H1 (cell line): Measurements from ENCODE around the gene PRKAR2A. TPM values are rescaled to one million over a fixed set of nuclear protein-coding genes. Genes with fewer than 3 reads are reported as not detected.
A peak's percentile ranks its signal among the peaks of the same experiment; 100 is the strongest.

Experiments
- CTCF ChIA-PET: fragments of 300-600 bp; sonication (Branson Sonifier 250); formaldehyde crosslinking; loops from one replicate; lab custom pipeline; 2021; ENCODE audit not compliant: partially characterized antibody; lab: Charles Lee
- POLR2A ChIA-PET: fragments of 300-600 bp; sonication (Branson Sonifier 250); formaldehyde crosslinking; loops from one replicate; lab custom pipeline; 2021; ENCODE audit warnings: inconsistent platforms; ENCODE audit not compliant: partially characterized antibody; lab: Charles Lee
- DNase-seq, 2 experiments: peaks; one replicate each; pipeline versions ENCODE4 v3.0.0 to v3.0.0-alpha.2; 2010 to 2022; ENCODE audit warnings: low spot score in 2 of 2, low read depth in 1 of 2, mixed read lengths in 1 of 2
- FAIRE-seq: peaks from 2 replicates; lab custom pipeline; 2011; peaks lifted over from hg19 to GRCh38; lab: Jason Lieb, UNC
- H2AFZ ChIP-seq: 2 replicates; pipeline ENCODE4 v1.8.1; 2012; ENCODE audit warnings: low read length, inconsistent platforms
- H2AK5ac ChIP-seq: 2 replicates; pipeline ENCODE4 v1.6.1; 2013; ENCODE audit warnings: low read depth, low read length
- H2BK120ac ChIP-seq: replicated peaks from 2 replicates; pipeline ENCODE3; 2013; ENCODE audit warnings: low read depth, low read length, inconsistent platforms
- H2BK12ac ChIP-seq: 2 replicates; pipeline ENCODE4 v1.6.1; 2013; ENCODE audit warnings: low read depth, low read length
- H2BK15ac ChIP-seq: 2 replicates; pipeline ENCODE4 v1.6.1; 2013; ENCODE audit warnings: low read length
- H2BK20ac ChIP-seq: 2 replicates; pipeline ENCODE4 v1.6.1; 2013; ENCODE audit warnings: low read length
- H2BK5ac ChIP-seq: 2 replicates; pipeline ENCODE4 v1.6.1; 2013; ENCODE audit warnings: low read depth, low read length
- H3K14ac ChIP-seq: 2 replicates; pipeline ENCODE4 v1.6.1; 2013; ENCODE audit warnings: inconsistent platforms; ENCODE audit not compliant: insufficient read length
- H3K18ac ChIP-seq: 2 replicates; pipeline ENCODE4 v1.6.1; 2013; ENCODE audit warnings: low read length; ENCODE audit errors: extremely low read depth
- H3K23ac ChIP-seq: 2 replicates; pipeline ENCODE4 v1.6.1; 2013; ENCODE audit warnings: inconsistent platforms; ENCODE audit not compliant: insufficient read length
- H3K23me2 ChIP-seq: 2 replicates; pipeline ENCODE4 v1.6.1; 2013; ENCODE audit warnings: low read depth, low read length
- H3K27ac ChIP-seq: 2 replicates; pipeline ENCODE4 v1.6.1; 2011; ENCODE audit warnings: low read depth, low read length, inconsistent platforms
- H3K27me3 ChIP-seq, 4 experiments: replicated peaks in 1 of 4; 1 replicate in 1 of 4; 2 replicates in 3 of 4; pipeline versions ENCODE4 v1.6.1 to v1.8.1; 2011 to 2013; ENCODE audit warnings: low read length in 3 of 4, mild to moderate bottlenecking in 3 of 4, inconsistent platforms in 2 of 4, mixed read lengths in 2 of 4, moderate library complexity in 1 of 4; ENCODE audit not compliant: control insufficient read depth in 3 of 4, insufficient read depth in 3 of 4; ENCODE audit errors: extremely low read depth in 1 of 4
- H3K36me3 ChIP-seq, 4 experiments: 2 replicates each; pipeline versions ENCODE4 v1.6.1 to v1.8.1; 2011 to 2013; ENCODE audit warnings: mild to moderate bottlenecking in 4 of 4, low read length in 3 of 4, moderate library complexity in 2 of 4, control low read depth in 1 of 4, inconsistent platforms in 1 of 4; ENCODE audit not compliant: insufficient read depth in 4 of 4, control insufficient read depth in 2 of 4
- H3K4ac ChIP-seq: replicated peaks from 2 replicates; pipeline ENCODE3; 2013; ENCODE audit warnings: low read length, low read depth, mixed read lengths, inconsistent platforms; ENCODE audit not compliant: insufficient read length
- H3K4me1 ChIP-seq, 4 experiments: replicated peaks in 1 of 4; 1 replicate in 1 of 4; 2 replicates in 3 of 4; pipeline versions ENCODE4 v1.6.1 to v1.8.1; 2011 to 2013; ENCODE audit warnings: low read length in 3 of 4, inconsistent platforms in 2 of 4, mixed read lengths in 1 of 4; ENCODE audit not compliant: insufficient read depth in 4 of 4, control insufficient read depth in 3 of 4
- H3K4me2 ChIP-seq, 2 experiments: 2 replicates each; pipeline versions ENCODE4 v1.6.1 to v1.8.1; 2011 to 2013; ENCODE audit warnings: low read depth in 2 of 2, low read length in 2 of 2, control low read depth in 1 of 2, inconsistent platforms in 1 of 2, mild to moderate bottlenecking in 1 of 2; ENCODE audit not compliant: insufficient read depth in 1 of 2
- H3K4me3 ChIP-seq, 4 experiments: fragments of 200-600, 300-600 bp in 1 of 4; sonication (generic), shearing (Covaris generic), sonication (Bioruptor Twin) in 1 of 4; 2 replicates each; pipeline versions ENCODE4 v1.5.1 to v1.8.1; 2011 to 2016; ENCODE audit warnings: low read length in 4 of 4, low read depth in 3 of 4, control low read depth in 2 of 4, inconsistent platforms in 2 of 4, mild to moderate bottlenecking in 2 of 4, mixed read lengths in 1 of 4, moderate library complexity in 1 of 4; ENCODE audit not compliant: insufficient read depth in 2 of 4; ENCODE audit errors: extremely low read depth in 1 of 4
- H3K56ac ChIP-seq: replicated peaks from 2 replicates; pipeline ENCODE3; 2013; ENCODE audit warnings: low read depth, mild to moderate bottlenecking, mixed read lengths, low read length, inconsistent platforms; ENCODE audit not compliant: insufficient read length
- H3K79me1 ChIP-seq: 2 replicates; pipeline ENCODE4 v1.6.1; 2013; ENCODE audit warnings: low read depth, low read length, control low read depth
- H3K79me2 ChIP-seq, 2 experiments: 2 replicates each; pipeline versions ENCODE4 v1.6.1 to v1.8.1; 2012 to 2013; ENCODE audit warnings: low read length in 2 of 2, mild to moderate bottlenecking in 2 of 2, inconsistent platforms in 1 of 2; ENCODE audit not compliant: insufficient read depth in 2 of 2, control insufficient read depth in 1 of 2
- H3K9ac ChIP-seq, 4 experiments: replicated peaks in 1 of 4; 1 replicate in 1 of 4; 2 replicates in 3 of 4; pipeline versions ENCODE4 v1.6.1 to v1.8.1; 2011 to 2013; ENCODE audit warnings: low read depth in 3 of 4, low read length in 3 of 4, control low read depth in 2 of 4, mild to moderate bottlenecking in 2 of 4, moderate library complexity in 2 of 4, inconsistent platforms in 1 of 4; ENCODE audit errors: extremely low read depth in 1 of 4
- H3K9me3 ChIP-seq, 2 experiments: 2 replicates each; pipeline versions ENCODE4 v1.6.1 to v1.8.1; 2012 to 2013; ENCODE audit warnings: mild to moderate bottlenecking in 2 of 2, moderate library complexity in 2 of 2, control low read depth in 1 of 2, inconsistent platforms in 1 of 2, low read depth in 1 of 2, low read length in 1 of 2, mixed read lengths in 1 of 2; ENCODE audit not compliant: insufficient read depth in 2 of 2
- H4K20me1 ChIP-seq, 2 experiments: replicated peaks in 1 of 2; 2 replicates each; pipeline versions ENCODE3 to v1.8.1; 2011 to 2013; ENCODE audit warnings: inconsistent platforms in 2 of 2, low read length in 2 of 2, mild to moderate bottlenecking in 1 of 2; ENCODE audit not compliant: insufficient read depth in 2 of 2, control insufficient read depth in 1 of 2
- H4K5ac ChIP-seq: 2 replicates; pipeline ENCODE4 v1.6.1; 2013; ENCODE audit warnings: low read length, low read depth, mixed read lengths, inconsistent platforms; ENCODE audit not compliant: insufficient read length
- H4K8ac ChIP-seq: 2 replicates; pipeline ENCODE4 v1.8.0; 2013; ENCODE audit warnings: mild to moderate bottlenecking, moderate library complexity, low read length, inconsistent platforms; ENCODE audit not compliant: insufficient read depth; ENCODE audit errors: extremely low read depth
- H4K91ac ChIP-seq: replicated peaks from 2 replicates; pipeline ENCODE3; 2013; ENCODE audit warnings: low read length, mixed read lengths, inconsistent platforms; ENCODE audit not compliant: insufficient read length
- CHD1 ChIP-seq: IDR thresholded peaks from 2 replicates; pipeline ENCODE4 v1.6.1; 2012; ENCODE audit warnings: low read depth, low read length, improper control_type of control experiment
- CREB1 ChIP-seq: IDR thresholded peaks from 2 replicates; pipeline ENCODE4 v1.6.1; 2012; ENCODE audit warnings: inconsistent platforms
- FOSL1 ChIP-seq: IDR thresholded peaks from 2 replicates; pipeline ENCODE4 v1.6.1; 2011; ENCODE audit warnings: mild to moderate bottlenecking, low read depth, low read length, moderate library complexity; ENCODE audit not compliant: insufficient read depth
- GABPA ChIP-seq: IDR thresholded peaks from 2 replicates; pipeline ENCODE4 v1.6.1; 2011; ENCODE audit warnings: mild to moderate bottlenecking, low read length, moderate library complexity, borderline replicate concordance; ENCODE audit not compliant: insufficient read depth
- HDAC6 ChIP-seq: IDR thresholded peaks from one replicate; pipeline ENCODE4 v1.7.1; 2012; ENCODE audit warnings: low read depth, mild to moderate bottlenecking, inconsistent platforms, low read length, moderate library complexity
- JUN ChIP-seq: IDR thresholded peaks from 2 replicates; pipeline ENCODE4 v1.6.1; 2011; ENCODE audit warnings: low read depth, mild to moderate bottlenecking, improper control_type of control experiment, low read length
- MAFK ChIP-seq: IDR thresholded peaks from 2 replicates; pipeline ENCODE4 v1.6.1; 2012; ENCODE audit warnings: low read depth, mild to moderate bottlenecking, improper control_type of control experiment, low read length
- NRF1 ChIP-seq: IDR thresholded peaks from 2 replicates; pipeline ENCODE4 v1.6.1; 2011; ENCODE audit warnings: mild to moderate bottlenecking, low read depth, low read length, improper control_type of control experiment
- RFX5 ChIP-seq: IDR thresholded peaks from 2 replicates; pipeline ENCODE4 v1.6.1; 2011; ENCODE audit warnings: low read depth, low read length, improper control_type of control experiment, borderline replicate concordance
- SP1 ChIP-seq: IDR thresholded peaks from 2 replicates; pipeline ENCODE4 v1.6.1; 2011; ENCODE audit warnings: low read depth, low read length
- TAF7 ChIP-seq: optimal IDR thresholded peaks from 2 replicates; pipeline ENCODE3; 2011; ENCODE audit warnings: low read depth, mild to moderate bottlenecking, inconsistent platforms, low read length, moderate library complexity, borderline replicate concordance
- ZNF274 ChIP-seq: IDR thresholded peaks from 2 replicates; pipeline ENCODE4 v1.7.0; 2012; ENCODE audit warnings: low read length, borderline replicate concordance; ENCODE audit errors: extremely low read depth
- WGBS, 2 experiments: shearing (Covaris generic) in 1 of 2; methylation state at CpG; one replicate each; pipeline versions ENCODE4 v1.1.6 to v1.1.7; 2013 to 2015; ENCODE audit warnings: low lambda C conversion rate in 2 of 2, mixed read lengths in 2 of 2, inconsistent platforms in 1 of 2, low coverage in 1 of 2, missing lambda C conversion rate in 1 of 2; ENCODE audit not compliant: insufficient replicate concordance in 2 of 2, insufficient coverage in 1 of 2, insufficient read length in 1 of 2; ENCODE audit errors: extremely low coverage in 1 of 2, missing lambda C conversion rate in 1 of 2; 5-methylcytosine and 5-hydroxymethylcytosine counted together
- polyA plus RNA-seq, 7 experiments: library from polyadenylated mRNA; depleted of rRNA in 3 of 7; stranded (reverse) in 5 of 7; unstranded in 2 of 7; fragments of >200 nt in 5 of 7; fragments of 200-250 nt in 2 of 7; gene quantifications; 1 replicate in 5 of 7; 2 replicates in 1 of 7; 4 replicates in 1 of 7; pipeline versions ENCODE4 v1.2.1 to v1.2.3, GENCODE V29; 2011 to 2013; ENCODE audit warnings: missing spikeins in 2 of 7, mixed read lengths in 2 of 7
- total RNA-seq: library from RNA; stranded (reverse); fragmentation: NEBNext Ultra II Directional; extraction: Animal tissue kit (Norgen Biotek cat#: 25700); gene quantifications from 2 replicates; pipeline ENCODE4 v1.2.1, GENCODE V29; 2021
- TF ChIP-seq, protein P1 (sequence below): IDR thresholded peaks from 2 replicates; pipeline ENCODE4 v1.6.1; 2012; ENCODE audit warnings: inconsistent platforms

PRKAR2A gene
- total and polyA plus RNA-seq, 2 of the 8 experiments (the other 6 are each of a cell fraction or from before 2014, with no cell fraction given) = 6.3 to 42.4 TPM

DNA sequence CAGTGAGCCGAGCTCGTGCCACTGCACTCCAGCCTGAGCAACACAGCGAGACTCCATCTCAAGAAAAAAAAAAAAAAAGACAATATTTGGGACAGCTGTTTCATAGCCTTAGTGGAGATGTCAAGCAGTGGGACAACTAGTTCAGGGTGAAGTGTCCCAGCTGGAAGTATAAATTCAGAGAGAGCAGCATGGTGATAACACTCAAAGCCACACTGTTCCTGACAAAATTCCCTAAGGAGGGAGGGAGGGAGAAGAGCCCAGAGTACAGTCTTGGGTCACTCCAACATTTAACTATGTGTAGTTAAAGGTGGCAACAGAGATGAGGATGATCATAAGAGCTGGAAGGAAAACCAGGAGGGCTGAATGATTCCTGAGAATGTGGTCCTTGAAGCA is 109.5 kb downstream of the PRKAR2A start:
- CTCF ChIA-PET = interaction anchor here (0.5 to 6.1 kb wide), 14 partner anchors 8 to 213 kb away, joined by 3 to 75 read pairs (median 4); partner anchors contain the start of gene IP6K2
- POLR2A ChIA-PET = interaction anchor here (0.6 to 3.6 kb wide), 3 partner anchors 22 to 290 kb away, joined by 4 to 26 read pairs (median 11); partner anchors contain the start of gene IP6K2
- TF ChIP-seq NRF1 (no peak), HDAC6 (no peak), TAF7 (no peak), ZNF274 (no peak), CHD1 (no peak), MAFK (no peak), RFX5 (no peak), FOSL1 (no peak), CREB1 (no peak), GABPA (no peak), SP1 (no peak), JUN (no peak)
- TF ChIP-seq, protein P1, sequence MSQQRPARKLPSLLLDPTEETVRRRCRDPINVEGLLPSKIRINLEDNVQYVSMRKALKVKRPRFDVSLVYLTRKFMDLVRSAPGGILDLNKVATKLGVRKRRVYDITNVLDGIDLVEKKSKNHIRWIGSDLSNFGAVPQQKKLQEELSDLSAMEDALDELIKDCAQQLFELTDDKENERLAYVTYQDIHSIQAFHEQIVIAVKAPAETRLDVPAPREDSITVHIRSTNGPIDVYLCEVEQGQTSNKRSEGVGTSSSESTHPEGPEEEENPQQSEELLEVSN = no peak

More for the DNA sequence above, 109.5 kb downstream of the PRKAR2A start:
- H3K27ac ChIP-seq = no peak overlapping the region
- DNase-seq (no peak), FAIRE-seq (no peak)
- no peaks in the 10 kb centered on the region for H3K23me2 ChIP-seq
- peaks cover 0 to 4% (median 0%) of the 10 kb centered on the region in 4 experiments; a peak in 2 of 7 replicates for H3K4me1 ChIP-seq
- H4K8ac ChIP-seq = no peak overlapping the region
- H3K36me3 ChIP-seq = no peaks in the 10 kb centered on the region
- H3K4me3 ChIP-seq = no peak overlapping the region
- H3K4ac ChIP-seq = no peak overlapping the region
- 0 out of 2 replicates have a peak overlapping the region, but pooled peaks have one; percentile 35 for H2BK12ac ChIP-seq
- peaks cover 0 to 7% of the 10 kb centered on the region in 2 experiments; a peak in 1 of 4 replicates for H3K9me3 ChIP-seq
- H4K5ac ChIP-seq = no peak overlapping the region
- H3K4me2 ChIP-seq = no peak overlapping the region
- H2BK5ac ChIP-seq = no peak overlapping the region
- H4K20me1 ChIP-seq = no peaks in the 10 kb centered on the region
- WGBS, 2 experiments = 96% methylated on average over 3 of the region's 3 CpGs; no CpG with 5 or more reads in 1 of the 2 experiments
- H3K18ac ChIP-seq = no peak overlapping the region
- H2BK15ac ChIP-seq = 0 out of 2 replicates have a peak overlapping the region, but pooled peaks have one; percentile 3
- H4K91ac ChIP-seq = no peak overlapping the region
- no peak overlapping the region for H2AK5ac ChIP-seq
- H3K23ac ChIP-seq = no peak overlapping the region
- no peaks in the 10 kb centered on the region for H3K79me2 ChIP-seq
- no peak overlapping the region for H2BK20ac ChIP-seq
- H2AFZ ChIP-seq = no peak overlapping the region
- no peak overlapping the region for H3K56ac ChIP-seq
- H3K27me3 ChIP-seq = no peaks in the 10 kb centered on the region; a peak in 1 of 7 replicates
- H3K9ac ChIP-seq = no peak overlapping the region
- no peaks in the 10 kb centered on the region for H3K79me1 ChIP-seq
- no peak overlapping the region for H2BK120ac ChIP-seq
- H3K14ac ChIP-seq = no peak overlapping the region
